COR-L47 (cell line): Measurements from ENCODE around the gene RPL28.

ENCODE experiments used
- DNase-seq: peaks from one replicate; lab custom pipeline; 2025; lab: John Stamatoyannopoulos, UW

RPL28 gene

DNA sequence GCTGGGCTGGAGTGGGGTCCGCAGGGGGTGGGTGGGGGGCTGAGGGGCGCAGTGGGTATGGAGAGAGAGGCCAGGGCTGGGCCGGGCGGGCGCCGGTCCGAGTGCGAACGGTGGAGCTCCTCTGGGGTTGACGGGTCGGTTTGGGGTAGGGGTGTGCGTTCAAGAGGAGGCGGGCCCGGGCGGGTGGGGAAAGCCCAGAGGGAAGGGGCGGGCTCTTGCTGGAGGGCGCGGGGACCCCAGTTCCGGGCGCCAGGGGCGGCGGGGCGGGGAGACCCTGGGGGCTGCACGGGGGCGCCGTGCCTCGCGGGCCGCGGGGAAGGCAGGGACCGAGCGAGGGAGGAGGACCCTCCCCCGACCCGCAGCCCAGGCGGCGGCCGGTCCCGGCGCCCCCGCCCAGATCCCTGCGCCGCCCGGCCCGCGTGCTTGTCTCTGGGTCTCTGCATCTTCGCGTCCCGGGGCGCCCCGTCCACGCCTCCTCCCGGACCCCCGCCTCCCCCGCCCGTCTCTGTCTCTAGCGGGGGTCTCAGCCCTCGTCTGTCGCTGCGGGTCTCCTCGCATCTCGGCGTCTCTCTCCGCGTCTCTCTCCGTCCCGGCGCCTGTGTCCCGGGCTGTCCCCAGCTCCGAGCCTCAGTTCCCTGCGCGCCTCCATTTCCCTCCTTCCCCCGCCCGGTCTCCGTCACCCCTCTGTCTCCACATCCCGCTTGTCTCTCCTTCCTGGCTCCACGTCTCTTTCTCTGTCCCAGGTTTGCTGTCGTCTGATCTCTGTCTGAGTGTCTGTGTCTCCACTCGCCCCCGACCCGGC is 65.6 kb downstream of the RPL28 start:
- no peak for DNase-seq

- DNase-seq, result peak; percentile 67
Observed at GRCh38 chr19:55451965-55452748, 66.4 kb downstream of the RPL28 start.
